GM10266 (cell line): ENCODE results near the gene DNAJC5.
"Not testable (repeated sequence)": the region's sequence is repeated elsewhere in the genome, so short reads cannot be mapped to it uniquely, and the experiment has no call there.

Experiments
- DNase-seq: peaks from one replicate; pipeline ENCODE4 v3.0.0; 2012; ENCODE audit errors: extremely low spot score
- CTCF ChIP-seq: IDR thresholded peaks from 2 replicates; pipeline ENCODE4 v1.5.1; 2012; ENCODE audit warnings: mild to moderate bottlenecking, low read depth; ENCODE audit not compliant: control insufficient read depth, insufficient read depth; ENCODE audit errors: missing control alignments

Gene DNAJC5

GRCh38 chr20:63864545-63864977, 30.4 kb upstream of the DNAJC5 start:
- no peak for DNase-seq
- no peak for TF ChIP-seq CTCF

GRCh38 chr20:63864978-63865640, 29.8 kb upstream of the DNAJC5 start, which contains the start of gene TPD52L2:
TSS of gene TPD52L2 (plus strand) at chr20:63865270. CDS start at chr20:63865366, 96 bp downstream.
- TF ChIP-seq CTCF = no peak

GRCh38 chr20:63867042-63867441, 27.9 kb upstream of the DNAJC5 start:
- DNase-seq = not testable (repeated sequence)

More at GRCh38 chr20:63864978-63865640, 29.8 kb upstream of the DNAJC5 start, which contains the start of gene TPD52L2:
- peak; percentile 99 for DNase-seq

GRCh38 chr20:63868264-63868663, 26.7 kb upstream of the DNAJC5 start:
- TF ChIP-seq CTCF = no peak
- DNase-seq = no peak

- DNase-seq = no peak
- no peak for TF ChIP-seq CTCF
Measured at GRCh38 chr20:63873477-63873971, 21.4 kb upstream of the DNAJC5 start.

GRCh38 chr20:63874241-63874640, 20.7 kb upstream of the DNAJC5 start:
- not testable (repeated sequence) for DNase-seq

- TF ChIP-seq CTCF = no peak
- no peak for DNase-seq
Measured at GRCh38 chr20:63876489-63877036, 18.4 kb upstream of the DNAJC5 start.

- no peak for TF ChIP-seq CTCF
- no peak for DNase-seq
Measured at GRCh38 chr20:63877755-63878470, 17.0 kb upstream of the DNAJC5 start.
